OCI-LY1 (cell line): ENCODE measurements around the gene CSNK1G2.

Experiments
- CTCF ChIP-seq: fragments of 200-600 bp; sonication (generic), shearing (Covaris generic); IDR thresholded peaks from 2 replicates; pipeline ENCODE4 v1.5.1; 2017; ENCODE audit warnings: mild to moderate bottlenecking, antibody characterized with exemption, low read length, moderate library complexity, mixed read lengths
- EZH2 ChIP-seq: fragments of 200-600 bp; sonication (generic), shearing (Covaris generic); IDR thresholded peaks from 2 replicates; pipeline ENCODE4 v1.8.0; 2017; ENCODE audit warnings: borderline replicate concordance, mixed run types, mild to moderate bottlenecking, antibody characterized with exemption, low read length, moderate library complexity, mixed read lengths

DNA sequence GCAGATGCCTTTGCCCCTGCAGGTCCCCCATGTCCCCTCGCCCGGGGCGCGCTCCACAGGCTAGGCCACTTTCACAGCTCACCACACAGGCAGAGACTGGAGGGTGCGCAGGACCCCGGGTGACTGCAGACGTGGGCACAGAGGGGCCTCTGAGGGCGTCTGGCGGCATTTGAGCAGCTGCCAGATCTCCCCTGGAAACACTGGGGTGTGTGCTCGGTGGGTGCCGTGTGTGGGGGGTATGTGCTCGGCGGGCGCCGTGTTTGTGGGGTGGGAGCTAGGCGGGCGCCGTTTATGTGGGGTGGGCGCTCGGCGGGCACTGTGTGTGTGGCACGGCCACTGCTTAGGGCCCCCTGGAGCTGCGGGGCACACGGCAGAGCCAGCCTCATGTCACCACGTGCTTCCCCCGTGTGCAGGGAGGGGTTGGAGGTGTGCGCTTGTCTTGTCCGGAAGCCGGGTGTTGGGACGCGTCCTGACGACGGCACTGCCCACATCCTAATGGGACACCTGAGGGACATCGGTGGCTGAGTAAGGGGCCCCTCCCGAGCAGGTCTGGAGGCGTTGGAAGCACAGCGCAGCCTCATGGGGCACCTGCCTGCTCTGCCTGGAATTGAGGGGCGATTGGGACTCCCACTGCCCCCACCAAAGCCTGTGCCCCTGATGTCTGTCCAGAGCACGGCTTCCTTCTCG is 16.7 kb downstream of the CSNK1G2 start:
- TF ChIP-seq CTCF (no peak), EZH2 (no peak)
